Measurements from ENCODE around the gene NEU2.
"Not testable (repeated sequence)": the region's sequence is repeated elsewhere in the genome, so short reads cannot be mapped to it uniquely, and the experiment has no call there.

Gene NEU2

GRCh38 chr2:233058717-233059546, 26.5 kb downstream of the NEU2 start:
- DNase-seq (ENCODE audit: low spot score): no peak

GRCh38 chr2:233059547-233059796, 27.0 kb downstream of the NEU2 start:
- DNase-seq (ENCODE audit: low spot score): peak; percentile 46

- DNase-seq (ENCODE audit: low spot score): no peak
Observed at GRCh38 chr2:233059797-233060500, 27.5 kb downstream of the NEU2 start, which contains the start of gene INPP5D. Gene INPP5D, plus strand, starts transcription at chr2:233060342. Its CDS starts 137 bp downstream, at chr2:233060479.

- no peak for DNase-seq (ENCODE audit: low spot score)
Observed at GRCh38 chr2:233060501-233060979, 28.1 kb downstream of the NEU2 start.

- DNase-seq (ENCODE audit: low spot score): no peak
Observed at GRCh38 chr2:233060980-233061590, 28.6 kb downstream of the NEU2 start.

GRCh38 chr2:233061591-233062450, 29.3 kb downstream of the NEU2 start:
- DNase-seq (ENCODE audit: low spot score): peak; percentile 67

- no peak for DNase-seq (ENCODE audit: low spot score)
Observed at GRCh38 chr2:233062451-233062850, 30.0 kb downstream of the NEU2 start.

- DNase-seq (ENCODE audit: low spot score): no peak
Observed at GRCh38 chr2:233062946-233063268, 30.4 kb downstream of the NEU2 start.

GRCh38 chr2:233063269-233063975, 30.9 kb downstream of the NEU2 start:
- DNase-seq (ENCODE audit: low spot score): peak; percentile 73

GRCh38 chr2:233063976-233064411, 31.5 kb downstream of the NEU2 start:
- DNase-seq (ENCODE audit: low spot score): no peak

- no peak for DNase-seq (ENCODE audit: low spot score)
Observed at GRCh38 chr2:233064530-233065199, 32.2 kb downstream of the NEU2 start.

GRCh38 chr2:233065200-233065589, 32.7 kb downstream of the NEU2 start:
- not testable (repeated sequence) for DNase-seq (ENCODE audit: low spot score)

- DNase-seq (ENCODE audit: low spot score): no peak
Observed at GRCh38 chr2:233065954-233066470, 33.5 kb downstream of the NEU2 start.

GRCh38 chr2:233068762-233069418, 36.4 kb downstream of the NEU2 start:
- no peak for DNase-seq (ENCODE audit: low spot score)

- no peak for DNase-seq (ENCODE audit: low spot score)
Observed at GRCh38 chr2:233072838-233073237, 40.4 kb downstream of the NEU2 start.

GRCh38 chr2:233074106-233074505, 41.6 kb downstream of the NEU2 start:
- no peak for DNase-seq (ENCODE audit: low spot score)

GRCh38 chr2:233075141-233075965, 42.9 kb downstream of the NEU2 start:
- no peak for DNase-seq (ENCODE audit: low spot score)

GRCh38 chr2:233075966-233076339, 43.5 kb downstream of the NEU2 start:
- peak; percentile 56 for DNase-seq (ENCODE audit: low spot score)

GRCh38 chr2:233076749-233077148, 44.3 kb downstream of the NEU2 start:
- DNase-seq (ENCODE audit: low spot score): no peak

Measured in iPS-NIHi11 (cell line).